Measurements from ENCODE around the gene PLCH1.
A peak's percentile ranks its signal among the peaks of the same experiment; 100 is the strongest.

Gene PLCH1

GRCh38 chr3:155744626-155745324, at the start of gene PLCH1:
Gene PLCH1, minus strand, starts transcription at chr3:155745071. Its CDS starts 40,847 bp downstream, at chr3:155704224.
- DNase-seq (ENCODE audit: low spot score) = peak; percentile 77

GRCh38 chr3:155792532-155792931, 47.7 kb upstream of the PLCH1 start:
- DNase-seq (ENCODE audit: low spot score) = no peak

GRCh38 chr3:155791190-155791589, 46.3 kb upstream of the PLCH1 start:
- no peak for DNase-seq (ENCODE audit: low spot score)

GRCh38 chr3:155790272-155790925, 45.5 kb upstream of the PLCH1 start:
- no peak for DNase-seq (ENCODE audit: low spot score)

GRCh38 chr3:155785662-155786295, 40.9 kb upstream of the PLCH1 start:
- DNase-seq (ENCODE audit: low spot score) = no peak

- no peak for DNase-seq (ENCODE audit: low spot score)
Measured at GRCh38 chr3:155782390-155782953, 37.6 kb upstream of the PLCH1 start.

- DNase-seq (ENCODE audit: low spot score) = no peak
Measured at GRCh38 chr3:155780291-155780690, 35.4 kb upstream of the PLCH1 start.

- DNase-seq (ENCODE audit: low spot score) = no peak
Measured at GRCh38 chr3:155778462-155778861, 33.6 kb upstream of the PLCH1 start.

GRCh38 chr3:155772801-155773200, 27.9 kb upstream of the PLCH1 start:
- DNase-seq (ENCODE audit: low spot score) = no peak

- DNase-seq (ENCODE audit: low spot score) = no peak
Measured at GRCh38 chr3:155771126-155771525, 26.3 kb upstream of the PLCH1 start.

- no peak for DNase-seq (ENCODE audit: low spot score)
Measured at GRCh38 chr3:155766206-155766605, 21.3 kb upstream of the PLCH1 start.

- DNase-seq (ENCODE audit: low spot score) = no peak
Measured at GRCh38 chr3:155763870-155764463, 19.1 kb upstream of the PLCH1 start.

GRCh38 chr3:155760653-155761052, 15.8 kb upstream of the PLCH1 start:
- no peak for DNase-seq (ENCODE audit: low spot score)

GRCh38 chr3:155757577-155757976, 12.7 kb upstream of the PLCH1 start:
- no peak for DNase-seq (ENCODE audit: low spot score)

- no peak for DNase-seq (ENCODE audit: low spot score)
Measured at GRCh38 chr3:155753038-155753639, 8.3 kb upstream of the PLCH1 start.

- DNase-seq (ENCODE audit: low spot score) = peak; percentile 42
Measured at GRCh38 chr3:155748611-155749365, 3.9 kb upstream of the PLCH1 start.

GRCh38 chr3:155747946-155748290, 3.0 kb upstream of the PLCH1 start:
- DNase-seq (ENCODE audit: low spot score) = no peak

- no peak for DNase-seq (ENCODE audit: low spot score)
Measured at GRCh38 chr3:155747286-155747945, 2.5 kb upstream of the PLCH1 start.

- no peak for DNase-seq (ENCODE audit: low spot score)
Measured at GRCh38 chr3:155746703-155747102, 1.8 kb upstream of the PLCH1 start.

- peak; percentile 25 for DNase-seq (ENCODE audit: low spot score)
Measured at GRCh38 chr3:155745795-155746550, 1.1 kb upstream of the PLCH1 start.

Measured in LoVo (cell line).